Astrocyte of the cerebellum (primary cell): ENCODE measurements around the gene KCTD18.

Experiments
- DNase-seq: peaks from one replicate; pipeline ENCODE4 v3.0.0-alpha.2; 2011; ENCODE audit warnings: low read depth
- H3K4me3 ChIP-seq: 2 replicates; pipeline ENCODE4 v1.5.1; 2011; ENCODE audit warnings: mild to moderate bottlenecking, low read depth, low read length, moderate library complexity
- CTCF ChIP-seq: IDR thresholded peaks from 2 replicates; pipeline ENCODE4 v1.5.1; 2012; ENCODE audit warnings: low read length, low read depth, moderate library complexity, mild to moderate bottlenecking; ENCODE audit errors: missing control alignments
- in situ Hi-C: cut with HindIII; loops from 2 replicates; pipeline ENCODE4 v1.10.0; 2017; ENCODE audit warnings: low sequenced_read_pairs

KCTD18 gene

GRCh38 chr2:200448455-200448854, 61.4 kb downstream of the KCTD18 start:
- TF ChIP-seq CTCF: no peak
- no peak overlapping the region for H3K4me3 ChIP-seq
- in situ Hi-C loops: no loop called here
- no peak for DNase-seq

GRCh38 chr2:200447139-200447855, 62.6 kb downstream of the KCTD18 start:
- in situ Hi-C loops: no loop called here
- H3K4me3 ChIP-seq: no peak overlapping the region
- no peak for TF ChIP-seq CTCF
- no peak for DNase-seq

DNA sequence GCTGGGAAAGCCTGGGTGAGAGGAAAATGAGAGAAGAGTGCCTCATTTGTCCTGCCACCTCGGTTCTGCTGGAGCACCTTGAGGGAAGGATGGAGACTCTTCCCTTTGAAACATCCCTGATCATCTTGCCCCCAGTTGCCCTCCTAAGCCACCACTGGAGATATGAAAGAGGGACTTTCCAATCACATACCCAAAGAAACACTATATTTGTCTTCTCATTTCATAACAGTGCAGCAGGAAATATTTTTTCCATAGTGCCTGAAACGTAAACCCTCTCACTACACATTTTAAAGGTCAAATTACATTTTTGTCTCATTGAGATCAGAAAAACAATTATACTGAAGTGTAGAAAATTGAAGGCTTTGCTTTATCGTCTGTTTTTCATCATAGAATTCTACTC, 63.3 kb downstream of the KCTD18 start:
- TF ChIP-seq CTCF: no peak
- H3K4me3 ChIP-seq: no peak overlapping the region
- no peak for DNase-seq
- in situ Hi-C loops: no loop called here

DNA sequence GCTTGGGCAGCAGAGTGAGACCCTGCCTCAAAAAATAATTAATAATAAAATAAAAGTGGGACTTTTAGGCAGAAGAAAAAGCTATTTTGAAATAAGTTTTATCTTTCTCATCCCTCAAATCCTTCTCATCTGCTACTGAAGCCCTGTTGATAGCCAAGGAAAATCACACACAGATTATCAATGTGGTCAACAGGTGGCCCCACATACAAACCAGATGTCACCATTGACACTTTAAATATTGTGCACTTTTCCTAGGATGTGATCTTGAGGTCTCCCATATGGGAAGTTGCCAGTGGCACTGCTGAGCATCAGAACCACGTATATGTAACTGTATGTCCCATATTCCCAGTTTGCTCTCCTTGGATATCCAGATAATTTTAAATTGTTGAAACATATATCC, 64.6 kb downstream of the KCTD18 start:
- DNase-seq: no peak
- no peak overlapping the region for H3K4me3 ChIP-seq
- TF ChIP-seq CTCF: no peak
- in situ Hi-C loops: no loop called here

- H3K4me3 ChIP-seq: no peak overlapping the region
- no peak for DNase-seq
- in situ Hi-C loops: no loop called here
- no peak for TF ChIP-seq CTCF
Measured at GRCh38 chr2:200444530-200444929, 65.3 kb downstream of the KCTD18 start.

DNA sequence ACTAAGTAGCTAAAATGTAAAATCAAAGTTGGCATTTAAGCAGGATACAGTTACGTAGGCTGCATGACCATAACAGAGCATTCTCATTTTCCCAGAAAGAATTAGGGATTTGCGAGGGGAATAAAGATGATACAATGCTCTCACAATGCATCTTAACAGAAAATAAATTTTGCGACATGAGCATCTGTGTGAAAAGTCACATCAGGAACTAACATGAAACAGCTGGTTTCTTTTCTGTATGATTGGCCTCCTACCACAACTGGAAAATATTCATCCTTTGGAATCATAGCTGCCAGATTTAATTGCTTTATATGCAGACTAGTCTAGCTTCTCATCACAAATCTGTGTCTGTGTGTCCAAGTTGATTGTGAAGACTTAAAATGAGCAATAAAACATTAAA, 66.0 kb downstream of the KCTD18 start:
- no peak for DNase-seq
- no peak for TF ChIP-seq CTCF
- in situ Hi-C loops: no loop called here
- no peak overlapping the region for H3K4me3 ChIP-seq

DNA sequence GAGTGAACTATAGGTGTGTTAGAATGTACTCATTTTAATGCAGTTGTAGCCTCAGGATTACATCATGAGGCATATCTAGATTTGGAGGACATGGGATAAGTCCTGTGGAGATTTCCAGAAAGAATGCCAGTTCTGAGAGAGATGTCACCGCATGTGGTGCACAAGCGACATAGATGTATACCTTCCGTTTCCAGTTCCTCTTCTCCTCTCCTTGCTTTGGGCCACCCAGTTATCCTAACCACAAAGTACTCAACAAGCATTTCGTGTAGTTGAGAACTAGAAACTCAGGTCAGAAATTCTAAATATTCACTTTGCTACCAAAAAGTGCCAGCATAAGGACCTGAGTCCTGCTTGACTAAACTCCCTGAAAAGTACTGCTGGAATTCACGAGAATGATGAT, 66.5 kb downstream of the KCTD18 start:
- DNase-seq: no peak
- no peak overlapping the region for H3K4me3 ChIP-seq
- TF ChIP-seq CTCF: no peak
- in situ Hi-C loops: no loop called here
